HT-29 (cell line): Measurements from ENCODE around the gene PACSIN3. TPM values are rescaled to one million over a fixed set of nuclear protein-coding genes. Genes with fewer than 3 reads are reported as not detected.
"Not testable (repeated sequence)": the region's sequence is repeated elsewhere in the genome, so short reads cannot be mapped to it uniquely, and the experiment has no call there.

ENCODE experiments used
- DNase-seq: peaks from one replicate; pipeline ENCODE4 v3.0.0-alpha.2; 2015; ENCODE audit warnings: low spot score
- total RNA-seq: library from RNA; depleted of rRNA; stranded (reverse); fragments of >200 nt; shearing (Covaris generic); gene quantifications from 2 replicates; pipeline ENCODE4 v1.2.3, GENCODE V29; 2014

Gene PACSIN3
- total RNA-seq, 1 experiment from 2014 or later: 2.6 TPM

DNA sequence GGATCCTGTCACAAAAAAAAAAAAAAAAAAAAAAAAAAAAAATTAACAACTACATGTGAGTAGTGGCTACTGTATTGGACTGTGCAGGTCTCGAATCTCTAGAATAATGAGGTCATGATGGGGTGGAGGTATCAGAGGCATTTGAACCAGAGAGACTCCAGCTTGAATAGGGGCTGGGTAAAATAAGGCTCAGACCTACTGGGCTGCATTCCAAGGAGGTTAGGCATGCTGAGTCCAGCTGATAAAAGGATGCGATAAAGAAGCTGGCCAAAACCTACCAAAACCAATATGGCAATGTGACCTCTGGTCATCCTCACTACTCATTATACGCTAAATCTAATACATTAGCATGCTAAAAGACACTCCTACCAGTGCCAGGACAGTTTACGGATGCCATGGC, 5.9 kb upstream of the PACSIN3 start:
- no peak for DNase-seq

DNA sequence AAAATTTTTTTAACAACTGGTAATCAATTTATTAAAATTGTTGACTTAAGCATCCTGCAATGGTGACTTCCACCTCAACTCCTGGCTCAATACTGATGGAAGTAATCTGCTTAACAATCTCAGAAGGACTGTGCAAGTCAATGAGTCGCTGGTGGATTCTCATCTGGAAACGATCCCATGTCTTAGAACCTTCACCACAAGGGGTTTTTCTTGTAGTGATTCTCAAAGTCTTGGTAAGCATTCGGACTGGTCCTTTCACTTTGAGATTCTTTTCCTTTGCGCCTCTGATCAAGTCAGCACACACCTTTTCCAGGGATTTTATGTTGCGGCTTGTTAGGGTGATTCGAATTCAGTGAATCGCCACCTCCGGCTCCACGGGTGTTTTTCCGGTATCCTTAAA, 4.9 kb upstream of the PACSIN3 start:
- DNase-seq: not testable (repeated sequence)

DNA sequence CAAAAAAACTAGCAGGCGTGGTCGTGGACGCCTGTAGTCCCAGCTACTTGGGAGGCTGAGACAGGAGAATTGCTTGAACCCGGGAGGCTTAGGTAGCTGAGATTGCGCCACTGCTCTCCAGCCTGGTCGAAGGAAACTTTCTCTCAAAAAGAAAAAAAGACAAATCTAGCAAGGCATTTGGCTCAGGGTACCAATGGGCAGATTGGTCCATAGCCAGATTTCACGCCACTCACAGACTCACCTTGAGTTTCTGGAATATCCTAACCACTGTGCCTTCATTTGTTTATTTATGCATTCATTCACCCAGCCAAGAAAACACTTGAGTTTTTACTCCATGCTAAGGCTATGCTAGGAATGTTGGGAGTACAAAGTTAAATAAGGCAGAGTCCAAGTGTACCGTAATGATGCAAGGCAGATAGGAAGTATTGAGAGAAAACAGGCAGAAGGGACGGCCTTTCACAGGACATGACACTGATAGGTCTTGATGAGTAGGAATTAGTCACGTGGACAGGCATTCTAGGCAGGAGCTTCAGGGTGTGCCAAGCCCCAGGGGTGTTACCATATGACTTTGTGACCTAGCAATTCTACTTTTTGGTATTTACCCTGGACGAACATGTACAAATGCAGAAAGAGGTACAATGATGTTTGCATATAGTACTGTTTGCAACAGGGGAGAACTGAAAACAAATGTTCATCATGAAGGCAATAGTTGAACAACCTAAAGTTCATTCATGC, 3.0 kb upstream of the PACSIN3 start:
- peak; percentile 24 for DNase-seq

DNA sequence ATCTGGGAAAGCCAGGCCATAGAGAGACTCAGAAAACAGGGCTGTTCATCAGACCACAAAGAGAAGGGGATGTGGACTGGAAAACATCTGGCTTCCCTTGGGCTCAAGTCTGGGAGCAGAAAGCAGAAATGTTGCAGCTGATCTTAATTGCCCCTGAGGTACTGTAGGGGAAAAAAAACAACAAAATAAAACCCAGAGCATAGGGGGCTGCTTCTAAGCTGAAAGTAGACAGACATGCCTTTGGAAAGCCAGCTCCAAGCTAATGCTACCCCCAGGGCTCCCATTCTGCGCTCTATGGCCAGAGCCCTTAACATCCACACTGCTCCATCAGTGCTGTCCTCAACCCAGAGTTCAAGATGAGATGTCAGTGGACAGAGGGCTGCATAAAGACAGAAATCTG, 2.0 kb upstream of the PACSIN3 start:
- no peak for DNase-seq

DNA sequence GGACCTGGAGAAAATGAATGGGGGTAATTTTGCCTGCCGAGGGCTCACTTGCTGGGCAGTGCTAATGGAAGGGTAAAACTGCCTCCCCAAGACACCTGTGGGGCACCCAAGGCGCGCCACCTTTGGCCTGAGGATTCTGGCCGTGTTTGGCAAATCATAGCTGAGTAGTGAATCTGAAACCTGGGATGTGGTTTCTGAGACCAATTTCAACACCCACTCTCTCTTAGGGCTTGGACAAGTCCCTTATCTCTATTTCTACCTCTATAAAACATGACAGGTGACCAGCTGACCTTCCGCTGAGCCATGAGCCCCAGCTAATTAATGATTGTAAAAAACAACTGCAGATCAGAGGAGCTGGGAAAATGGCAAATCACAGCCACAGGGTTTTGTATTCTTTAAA, 1.5 kb upstream of the PACSIN3 start:
- DNase-seq: peak; percentile 21

DNA sequence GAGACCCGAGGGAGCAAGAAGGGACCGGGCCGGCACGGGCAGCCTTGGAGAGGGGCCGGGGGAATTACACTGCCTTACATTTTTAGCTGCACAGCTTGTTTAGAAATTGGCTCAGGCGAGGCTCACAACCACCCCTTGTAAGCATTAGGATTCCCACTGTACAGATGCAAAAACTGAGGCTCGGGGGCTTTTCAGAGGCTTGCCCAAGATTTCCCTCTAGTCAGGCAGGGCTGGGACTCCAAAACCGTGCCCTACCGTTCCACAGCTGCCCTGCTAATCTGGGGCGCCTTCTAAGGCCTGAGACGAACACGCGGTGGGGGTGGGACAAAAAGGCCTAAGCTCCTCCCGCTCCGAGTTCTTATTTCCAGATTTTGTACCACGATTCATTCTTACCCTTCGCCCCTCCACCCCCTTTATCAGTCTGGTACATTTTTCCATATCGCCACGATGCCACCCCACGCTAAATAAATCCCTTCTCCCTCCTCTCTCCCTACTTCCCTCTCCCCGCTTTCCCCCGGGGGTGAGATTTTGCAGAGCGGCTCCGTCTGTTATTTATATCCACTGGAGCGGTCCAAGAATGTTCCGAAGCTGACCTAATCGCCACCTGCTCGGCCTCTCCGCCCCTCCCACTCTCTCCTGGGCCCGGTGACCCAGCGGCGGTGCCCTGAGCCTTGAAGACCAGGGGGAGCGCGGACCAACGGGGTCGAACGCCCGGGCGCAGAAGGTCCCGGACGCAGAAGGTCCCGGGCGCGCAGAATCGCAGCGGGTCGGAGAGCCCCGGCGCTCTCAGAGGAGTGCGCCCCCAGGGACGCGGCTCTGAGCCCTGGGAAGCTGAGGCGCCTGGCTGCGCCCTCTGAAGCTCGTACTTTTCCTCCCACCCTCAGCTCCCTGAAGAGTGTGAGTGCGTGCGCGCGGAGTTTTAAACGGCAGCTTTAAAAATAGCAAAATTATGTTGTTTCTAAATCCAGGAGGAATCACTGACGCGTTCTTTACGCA, 764 bp upstream of the PACSIN3 start:
- DNase-seq: no peak

DNA sequence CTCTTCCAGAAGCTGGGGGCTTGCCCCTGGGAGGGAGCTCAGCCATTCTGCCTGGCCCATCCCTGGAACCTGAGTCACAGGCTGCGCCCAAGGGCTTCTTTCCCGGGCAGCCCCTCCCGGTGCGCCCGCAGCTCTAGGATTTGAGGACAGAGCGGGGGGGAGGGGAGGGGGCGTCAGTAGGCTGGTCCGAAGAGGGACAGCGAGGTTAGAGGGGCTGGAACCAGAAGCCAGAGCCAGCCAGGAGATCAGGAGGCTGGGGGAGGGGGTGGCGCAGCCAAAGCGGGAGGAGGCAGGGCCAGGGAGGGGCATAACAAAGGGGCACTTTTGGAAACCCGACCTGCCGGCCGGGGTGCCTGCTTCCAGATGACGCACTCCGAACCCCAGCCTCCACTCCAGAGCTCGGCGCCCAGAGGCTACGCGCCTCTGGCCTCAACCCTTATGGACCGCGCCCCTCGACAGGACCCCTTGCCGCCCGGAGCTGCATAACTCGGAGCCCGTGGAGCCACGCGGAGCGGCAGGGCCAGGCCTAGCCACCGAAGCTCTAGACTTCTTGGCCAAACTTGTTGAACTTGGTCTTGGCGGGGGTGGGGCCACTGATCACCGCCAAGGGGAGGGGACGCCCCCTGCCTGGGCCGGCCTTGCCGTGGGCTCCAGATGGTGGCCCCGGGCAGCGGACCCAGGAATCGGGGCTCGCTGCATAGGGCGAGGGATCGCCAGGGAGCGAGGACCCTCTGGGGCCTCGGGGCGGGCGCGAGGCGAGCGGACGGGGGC, 744 bp downstream of the PACSIN3 start:
- DNase-seq: no peak

DNA sequence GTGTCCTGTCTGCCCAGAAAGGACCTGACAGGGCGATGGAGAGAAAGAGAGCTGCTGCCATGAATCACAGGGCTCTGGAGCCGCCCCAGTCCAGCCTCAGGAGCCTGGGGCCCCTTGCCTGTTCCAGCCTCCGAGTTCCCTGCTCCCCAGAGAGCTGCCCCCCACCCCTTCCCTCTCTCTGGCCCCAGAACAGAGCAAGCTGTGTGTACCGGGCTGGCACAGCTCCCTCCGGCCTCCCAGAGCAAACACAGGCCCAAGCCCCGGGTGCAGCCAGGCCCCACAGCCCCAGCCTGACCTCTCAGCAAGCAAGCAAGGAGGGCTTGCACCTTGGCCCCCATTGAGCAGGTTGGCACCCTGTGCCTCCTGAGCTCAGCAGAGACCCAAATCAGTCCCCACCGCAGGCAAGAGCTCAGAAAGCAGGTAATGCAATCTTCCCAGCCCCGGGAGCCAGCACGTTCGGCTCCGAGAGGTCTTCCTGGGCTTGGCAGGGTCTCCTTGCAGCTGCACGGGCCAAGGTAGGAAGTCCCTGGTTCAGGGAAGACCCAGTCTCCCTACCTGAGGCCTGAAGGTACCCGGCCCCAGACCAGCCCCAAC, 1.4 kb downstream of the PACSIN3 start:
- no peak for DNase-seq

DNA sequence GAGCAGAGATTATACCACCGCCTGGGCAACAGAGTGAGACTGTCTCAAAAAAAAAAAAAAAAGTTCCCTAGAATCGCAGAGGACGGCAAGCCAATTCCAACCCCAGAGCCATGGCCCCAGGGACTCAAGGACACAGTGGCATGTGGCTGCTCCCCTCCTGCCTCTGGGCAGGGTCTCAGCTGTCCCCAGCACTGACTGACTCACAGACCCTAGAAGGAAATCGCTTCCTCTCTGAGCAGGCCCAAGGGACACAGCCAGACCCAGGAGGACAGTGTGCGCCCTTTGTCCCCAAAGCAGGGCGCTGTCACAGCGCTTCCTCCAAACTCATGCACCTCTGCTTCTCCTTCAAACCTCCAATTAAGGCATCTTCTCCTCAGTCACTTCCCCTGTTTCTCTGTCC, 2.3 kb downstream of the PACSIN3 start:
- no peak for DNase-seq

DNA sequence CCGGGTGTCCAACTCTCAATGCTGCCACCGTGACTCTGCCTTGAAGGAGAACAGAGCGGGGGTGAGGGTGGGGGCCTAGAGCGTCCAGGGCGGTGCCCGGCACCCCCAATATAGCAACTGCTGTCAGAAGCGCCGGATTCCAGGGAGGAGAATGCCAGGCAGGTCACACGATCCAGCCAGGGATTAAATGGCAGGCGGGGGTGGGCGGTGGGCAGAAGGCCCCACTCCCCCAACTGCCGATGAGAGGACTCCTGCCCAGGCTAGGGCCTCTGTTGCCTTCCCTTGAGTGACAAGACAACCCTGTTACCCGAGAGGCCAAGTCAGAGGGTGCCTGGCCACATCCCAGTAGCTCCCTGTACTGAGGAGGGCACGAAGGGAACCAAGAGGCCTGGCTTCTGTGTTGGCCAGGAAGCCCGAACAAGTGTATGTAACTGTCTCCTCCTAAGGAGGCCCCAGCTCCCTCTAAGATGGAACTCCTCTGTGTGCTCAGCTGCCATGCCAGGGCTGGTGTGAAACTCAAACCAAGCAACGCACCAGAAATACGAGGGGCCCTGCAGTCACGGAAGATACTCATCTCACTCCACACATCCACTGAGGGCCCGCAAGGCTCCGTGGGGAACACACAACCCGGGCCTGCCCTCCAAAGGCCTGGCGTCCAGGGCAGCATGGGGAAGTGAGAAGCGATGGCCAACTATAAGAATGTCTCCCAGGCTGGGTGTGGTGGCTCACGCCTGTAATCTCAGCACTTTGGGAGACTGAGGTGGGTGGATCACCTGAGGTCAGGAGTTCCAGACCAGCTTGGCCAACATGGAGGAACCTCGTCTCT, 3.0 kb downstream of the PACSIN3 start:
- DNase-seq: no peak

DNA sequence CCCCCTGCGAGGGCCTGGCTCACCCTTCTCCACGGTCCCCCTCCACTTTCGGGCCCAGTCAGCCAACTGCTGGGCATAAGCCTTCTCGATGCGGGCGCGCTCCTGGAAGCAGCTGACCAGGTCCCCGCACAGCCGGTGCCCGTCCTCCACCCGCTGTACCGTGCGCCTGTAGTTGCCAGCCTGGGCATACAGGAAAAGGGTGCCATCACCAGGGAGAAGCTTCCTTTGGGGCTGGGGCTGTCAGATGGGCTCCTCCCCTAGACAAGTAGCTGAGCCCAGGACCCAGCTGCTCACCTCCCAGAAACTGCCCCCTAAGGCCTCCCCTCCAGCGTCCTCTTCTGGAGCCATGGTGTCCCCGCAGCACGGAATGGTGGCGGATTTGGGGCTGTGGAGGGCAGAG, 3.9 kb downstream of the PACSIN3 start:
- DNase-seq: no peak

DNA sequence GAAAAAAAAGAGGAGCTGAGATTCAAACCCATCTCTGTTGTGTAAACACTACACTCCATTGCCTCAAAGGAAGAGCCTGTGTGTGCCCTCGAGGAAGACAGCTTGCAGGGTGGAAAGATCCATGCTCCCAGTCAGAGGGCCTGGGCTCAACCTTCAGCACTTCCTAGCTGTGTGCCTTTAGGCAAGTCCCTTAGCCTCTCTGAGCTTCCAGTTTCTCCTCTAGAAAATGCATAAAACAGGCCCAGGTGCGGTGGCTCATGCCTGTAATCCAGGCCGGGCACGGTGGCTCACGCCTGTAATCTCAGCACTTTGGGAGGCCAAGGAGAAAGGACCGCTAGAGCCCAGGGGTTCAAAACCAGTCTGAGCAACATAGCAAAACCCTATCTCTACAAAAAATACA, 5.0 kb downstream of the PACSIN3 start:
- no peak for DNase-seq

DNA sequence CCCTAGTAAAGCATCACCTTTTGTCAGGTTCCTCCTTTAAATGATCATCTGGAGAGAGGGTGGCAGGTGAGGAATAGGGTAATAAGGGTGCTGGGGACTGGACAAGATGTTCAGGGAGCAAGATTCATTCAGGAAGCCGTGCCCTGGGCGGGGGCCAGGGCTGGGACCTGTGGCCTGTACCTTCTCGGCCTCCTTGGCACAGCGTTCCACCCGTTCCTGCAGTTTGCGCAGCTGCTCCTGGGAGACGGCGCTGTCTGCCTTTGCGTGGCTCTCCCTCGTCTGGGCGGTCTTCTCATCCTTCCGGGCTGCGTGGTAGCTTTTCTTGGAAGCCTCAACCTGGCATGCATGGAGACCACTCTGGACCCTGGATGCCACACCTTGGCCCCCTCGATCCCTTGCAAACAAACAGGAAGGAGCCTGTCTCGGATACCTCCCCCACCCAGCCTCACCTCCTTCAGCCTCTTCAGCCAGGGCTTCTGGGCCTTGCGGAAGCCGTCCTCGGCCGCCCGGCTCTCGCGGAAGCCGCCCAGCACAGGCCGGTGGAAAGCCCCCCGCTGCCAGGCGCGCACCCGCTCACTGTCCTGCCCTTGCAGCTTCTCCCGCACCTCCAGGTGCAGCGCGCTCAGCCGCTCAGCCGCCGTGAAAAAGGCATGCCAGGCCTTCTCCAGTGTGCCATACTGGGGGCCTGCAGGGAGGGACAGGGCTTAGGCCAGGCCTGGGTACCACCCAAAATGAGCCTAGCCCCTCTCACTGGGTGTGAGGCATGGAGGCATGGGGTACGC, 6.0 kb downstream of the PACSIN3 start:
- no peak for DNase-seq

DNA sequence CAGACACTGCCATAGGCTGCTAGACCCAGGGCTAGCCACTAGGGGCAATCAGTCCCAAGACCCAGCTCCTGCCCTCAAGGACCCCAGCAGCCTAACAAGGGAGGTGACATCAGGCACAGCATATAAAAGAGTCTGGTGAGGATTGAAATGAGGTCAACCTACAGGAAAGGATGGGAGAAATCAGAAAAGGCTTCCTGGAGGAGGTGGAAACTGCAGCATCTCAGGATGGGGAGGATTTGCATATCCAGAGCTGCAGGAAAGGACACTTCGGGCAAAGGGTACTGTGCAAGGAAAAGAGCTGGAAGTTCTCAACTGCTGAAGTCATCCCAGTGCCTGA, 6.6 kb downstream of the PACSIN3 start:
- DNase-seq: peak; percentile 75

DNA sequence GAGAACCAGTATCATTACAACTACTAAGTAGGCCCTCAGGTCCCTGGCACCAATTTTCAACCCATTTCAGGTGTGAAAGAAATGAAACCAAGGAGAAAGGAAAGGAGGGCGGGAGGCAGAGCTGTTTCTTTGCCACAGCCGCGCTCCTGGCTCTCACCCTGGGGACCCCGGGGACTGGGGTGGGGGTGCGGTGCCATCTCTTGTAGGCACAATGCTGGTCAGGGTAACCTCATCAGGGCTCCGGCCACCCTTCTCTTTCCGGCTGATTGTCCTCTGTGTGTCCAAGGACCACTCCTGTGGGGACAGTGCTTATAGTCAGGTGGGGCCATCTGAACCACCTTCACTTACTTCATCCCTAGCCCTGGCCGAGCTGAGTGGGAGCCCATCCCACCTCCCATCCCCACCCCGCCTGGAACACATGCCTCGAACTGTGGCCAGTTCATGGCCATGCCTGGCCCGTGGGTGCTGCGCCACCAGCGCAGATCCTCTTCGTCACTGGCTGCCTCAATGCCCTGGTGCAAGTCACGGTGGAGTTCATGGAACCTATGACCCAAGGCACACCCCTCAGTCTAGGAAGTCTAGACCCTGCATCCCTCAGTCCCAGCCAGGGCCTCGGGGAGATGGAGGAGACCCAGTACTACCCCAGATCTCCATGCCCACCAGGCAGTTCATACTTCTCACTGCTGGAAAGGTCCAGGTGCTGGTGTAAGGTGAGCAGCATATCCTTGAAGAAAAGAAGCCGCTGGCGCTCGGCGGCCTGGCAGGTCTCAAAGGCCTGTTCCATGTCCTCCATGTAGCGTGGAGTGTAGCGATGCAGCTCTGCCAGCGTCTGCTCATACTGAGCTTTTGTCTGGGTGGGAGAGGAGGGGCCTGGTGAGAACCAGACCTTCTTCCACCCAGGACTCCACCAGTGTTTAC, 7.2 kb downstream of the PACSIN3 start:
- DNase-seq: no peak

DNA sequence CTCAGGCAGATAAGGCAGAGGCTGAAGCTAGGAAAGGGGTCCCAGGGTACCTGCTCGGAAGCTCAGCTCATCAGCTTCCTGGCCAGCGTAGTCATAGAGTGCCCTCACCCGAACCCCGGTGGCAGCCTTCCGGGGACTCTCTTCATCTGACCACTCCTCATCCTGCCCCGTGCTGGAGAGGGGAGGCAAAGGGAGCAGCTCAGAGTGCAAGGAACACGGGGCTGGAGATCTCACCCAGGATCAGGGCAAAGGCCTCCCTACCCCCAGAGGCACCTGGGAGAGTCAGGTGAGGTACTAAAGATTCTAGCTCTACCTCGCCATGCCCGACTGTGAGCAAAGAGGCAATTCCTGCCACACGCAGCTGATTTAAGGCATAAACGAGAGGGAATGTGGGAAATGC, 7.9 kb downstream of the PACSIN3 start:
- DNase-seq: no peak

DNA sequence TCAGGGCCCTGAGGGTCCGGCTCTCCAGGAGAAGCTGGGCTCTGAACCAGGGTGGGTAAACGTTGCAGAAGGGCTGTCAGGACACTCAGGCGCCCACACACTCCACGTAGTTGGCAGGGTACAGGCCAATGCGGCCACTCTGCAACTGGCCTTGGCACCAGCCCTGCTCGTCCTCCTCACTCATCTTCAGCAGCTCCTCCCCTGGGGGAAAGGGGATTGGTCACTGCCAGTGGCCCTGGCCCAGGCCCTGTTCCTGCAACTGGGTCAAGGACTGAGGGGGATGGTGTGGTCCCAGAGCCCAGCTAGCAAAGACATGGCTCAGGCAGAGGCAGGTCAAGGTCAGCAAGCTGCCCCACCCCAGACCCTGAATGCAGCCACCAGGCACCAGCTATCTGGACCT, 8.4 kb downstream of the PACSIN3 start:
- DNase-seq: no peak

DNA sequence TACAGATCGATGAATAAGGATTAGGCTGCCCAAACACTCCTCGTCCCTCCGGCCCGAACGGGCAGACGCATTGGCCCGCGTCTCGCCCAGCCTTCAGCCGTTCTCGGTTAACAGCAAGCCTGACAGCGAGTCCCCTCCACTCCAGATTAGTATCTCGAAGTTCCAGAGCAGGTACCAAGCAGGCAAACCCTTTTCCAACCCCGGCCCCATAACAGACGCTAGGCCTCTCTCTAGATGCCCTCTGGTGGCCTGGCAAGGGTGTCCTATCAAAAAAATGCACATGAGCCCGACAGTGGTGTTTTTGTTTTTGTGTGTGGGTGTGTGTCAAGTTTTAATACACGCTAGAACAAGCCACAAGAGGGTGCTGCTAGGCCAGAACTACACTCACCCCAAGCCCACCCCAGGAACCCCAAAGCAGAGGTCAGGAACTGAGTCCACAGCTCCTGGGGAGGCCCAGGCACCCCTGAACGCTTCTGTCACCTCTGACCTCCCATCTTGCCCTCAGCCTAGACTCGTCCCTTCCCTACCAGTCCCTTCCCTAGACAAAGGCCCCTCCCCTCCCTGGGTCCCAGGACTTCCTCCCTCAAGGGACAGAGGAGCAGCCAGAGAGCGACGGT, 8.9 kb downstream of the PACSIN3 start:
- DNase-seq: peak; percentile 91
